ENCODE results near the gene P2RX2. TPM values are rescaled to one million over a fixed set of nuclear protein-coding genes. Genes with fewer than 3 reads are reported as not detected.

The P2RX2 gene
- total and polyA plus RNA-seq, 2 of the 4 experiments (the other 2 are of a cell fraction), result not detected

DNA sequence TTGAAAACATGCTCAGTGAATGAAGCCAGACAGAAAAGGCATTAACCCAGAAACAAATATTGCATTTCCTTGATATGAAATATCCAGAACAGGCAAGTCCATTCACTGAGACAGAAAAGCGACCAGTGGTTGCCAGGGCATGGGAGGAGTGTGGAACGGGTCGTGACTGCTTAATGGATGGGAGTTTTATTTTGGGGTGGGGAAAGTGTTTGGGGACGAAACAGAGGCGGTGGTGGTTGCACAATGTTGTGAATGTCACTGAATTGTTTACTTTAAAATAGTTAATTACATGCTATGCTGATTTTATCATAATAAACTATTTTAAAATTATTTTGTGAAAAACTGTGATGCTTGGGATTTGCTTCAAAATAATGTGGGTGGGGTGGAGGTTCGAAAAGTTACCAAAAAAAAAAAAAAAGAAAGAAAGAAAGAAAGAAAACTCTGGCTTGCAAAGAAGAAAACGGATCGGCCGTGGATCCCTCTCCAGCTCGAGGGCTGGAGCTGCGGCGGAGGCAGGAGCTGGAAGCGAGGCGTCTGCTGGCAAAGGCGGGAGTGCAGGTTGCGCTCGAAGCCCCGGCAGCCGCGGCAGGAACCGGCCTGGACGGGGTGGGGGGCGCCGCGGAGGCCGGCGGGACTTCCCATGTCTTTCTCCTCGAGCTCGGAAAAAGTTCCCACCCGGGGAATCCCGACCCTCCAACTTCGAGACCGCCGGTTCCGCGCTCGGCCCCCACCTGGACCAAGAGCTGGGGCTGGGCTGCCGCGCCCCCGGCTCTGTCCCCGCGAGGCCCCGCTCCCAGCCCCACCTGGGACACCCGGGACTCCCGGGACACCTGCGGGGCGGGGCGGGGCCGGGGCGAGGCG is 524 bp upstream of the P2RX2 start:
- intact Hi-C loops (cut with micrococcal nuclease), result loop anchor here (5.0 kb wide), 1 partner anchor 466 kb away; no protein-coding TSS in a partner anchor
- Histone ChIP-seq H4K5ac (ENCODE audit: low read depth, low read length) (no peak overlapping the region), H3K9me3 (ENCODE audit: control insufficient read depth, insufficient read depth, low read length) (peaks cover 20% of the 10 kb centered on the region), H3K36me3 (ENCODE audit: control insufficient read depth, insufficient read depth, low read length) (no peaks in the 10 kb centered on the region), H3K79me1 (ENCODE audit: low read depth in 1 of 2, low read length in 2 of 2) (no peaks in the 10 kb centered on the region), H4K20me1 (ENCODE audit: insufficient read depth, low read length) (no peaks in the 10 kb centered on the region), H2BK20ac (ENCODE audit: low read depth, low read length) (no peak overlapping the region), H3K14ac (replicated peaks; ENCODE audit: low read depth, low read length) (no peak overlapping the region), H2BK15ac (ENCODE audit: low read depth, low read length) (no peak overlapping the region), H4K8ac (ENCODE audit: low read depth in 2 of 2, low read length in 2 of 2) (no peak overlapping the region), H2AK5ac (ENCODE audit: low read depth, low read length) (no peak overlapping the region), H2BK5ac (ENCODE audit: low read depth, low read length, poor library complexity, severe bottlenecking) (no peak overlapping the region), H3K27ac (ENCODE audit: insufficient read depth, low read length) (no peak overlapping the region), H4K91ac (ENCODE audit: insufficient read depth, low read depth, low read length) (no peak overlapping the region), H3K9me1 (ENCODE audit: insufficient read depth, low read length) (peaks cover 6% of the 10 kb centered on the region; the same call in 1 of the 2 replicates), H3K4me3 (ENCODE audit: insufficient read depth, low read depth, low read length) (no peak overlapping the region), H3K56ac (ENCODE audit: extremely low read depth, insufficient read depth, low read length) (no peak overlapping the region), H3K23ac (ENCODE audit: low read depth, low read length) (no peak overlapping the region), H3K18ac (ENCODE audit: low read depth, low read length) (no peak overlapping the region), H3K27me3 (ENCODE audit: control insufficient read depth, insufficient read depth, low read length) (peaks cover 40% of the 10 kb centered on the region), H2AK9ac (replicated peaks; ENCODE audit: low read depth, low read length, poor library complexity) (peak overlapping the region; percentile 42), H3K9ac (ENCODE audit: low read depth, low read length) (no peak overlapping the region), H2AFZ (replicated peaks; ENCODE audit: low read length, poor library complexity) (no peak overlapping the region), H3K4me1 (ENCODE audit: control insufficient read depth, insufficient read depth, low read length) (peaks cover 7% of the 10 kb centered on the region), H3K4ac (ENCODE audit: low read depth, low read length) (no peak overlapping the region), H3K4me2 (ENCODE audit: low read depth, low read length) (no peak overlapping the region), H2BK120ac (ENCODE audit: low read depth, low read length) (no peak overlapping the region)
- DNase-seq, result no peak
- no peak for TF ChIP-seq FOS (IDR thresholded peaks at IDR 0.05; ENCODE audit: low read depth, low read length)
- no peak for TF ChIP-seq BHLHE40 (IDR thresholded peaks at IDR 0.05; ENCODE audit: low read depth, low read length)
- TF ChIP-seq SMC3 (IDR thresholded peaks at IDR 0.05; ENCODE audit: low read depth, low read length), result no peak
- peak; percentile 28; the same call in 1 of the 2 replicates for TF ChIP-seq CEBPB (IDR thresholded peaks at IDR 0.05; ENCODE audit: low read depth, low read length)
- TF ChIP-seq POLR2A (IDR thresholded peaks at IDR 0.05; ENCODE audit: low read depth, low read length), result no peak
- TF ChIP-seq, protein P1, sequence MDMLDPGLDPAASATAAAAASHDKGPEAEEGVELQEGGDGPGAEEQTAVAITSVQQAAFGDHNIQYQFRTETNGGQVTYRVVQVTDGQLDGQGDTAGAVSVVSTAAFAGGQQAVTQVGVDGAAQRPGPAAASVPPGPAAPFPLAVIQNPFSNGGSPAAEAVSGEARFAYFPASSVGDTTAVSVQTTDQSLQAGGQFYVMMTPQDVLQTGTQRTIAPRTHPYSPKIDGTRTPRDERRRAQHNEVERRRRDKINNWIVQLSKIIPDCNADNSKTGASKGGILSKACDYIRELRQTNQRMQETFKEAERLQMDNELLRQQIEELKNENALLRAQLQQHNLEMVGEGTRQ (IDR thresholded peaks at IDR 0.05; ENCODE audit: low read depth, low read length), result no peak
- ChIA-PET CTCF (interaction anchor here (1.3 to 1.5 kb wide), 2 partner anchors 21 to 464 kb away, joined by 4 to 5 read pairs; no protein-coding TSS in a partner anchor), POLR2A (ENCODE audit: unreplicated experiment) (no interaction called here)
- dilution Hi-C loops (cut with HindIII; ENCODE audit: low sequenced_read_pairs, unreplicated experiment), result no loop called here
- in situ Hi-C loops (cut with MboI; ENCODE audit: low sequenced_read_pairs), result loop anchor here (5.0 kb wide), 1 partner anchor 201 kb away; no protein-coding TSS in a partner anchor
- WGBS, 2 experiments (ENCODE audit: extremely low coverage in 2 of 2, insufficient read length in 1 of 2), result 4% methylated on average over 20 of the region's 51 CpGs; no CpG with 5 or more reads in 1 of the 2 experiments
- BruUV-seq (replicated peaks), result no TSS peak
- no peak for ATAC-seq (ENCODE audit: low read depth)

All from IMR-90 (cell line).